Liver (tissue), 3 donors: ENCODE data around the gene MICAL3.

Experiments
- CTCF ChIP-seq: fragments of 150-350 bp; IDR thresholded peaks from 2 replicates; pipeline ENCODE4 v1.5.1; 2017; ENCODE audit warnings: improper control_type of control experiment, low read depth, low read length; ENCODE audit not compliant: missing input control
- FOXA1 ChIP-seq: IDR thresholded peaks from 2 replicates; pipeline ENCODE4 v1.6.1; 2016; ENCODE audit warnings: antibody characterized with exemption
- JUND ChIP-seq, 2 donors: IDR thresholded peaks; 2 replicates each; pipeline ENCODE4 v1.6.1; 2016; ENCODE audit warnings: antibody characterized with exemption in 2 of 2
- MAX ChIP-seq: IDR thresholded peaks from 2 replicates; pipeline ENCODE4 v1.6.1; 2016; ENCODE audit warnings: antibody characterized with exemption
- NR2F2 ChIP-seq: IDR thresholded peaks from 2 replicates; pipeline ENCODE4 v1.6.1; 2016; ENCODE audit warnings: antibody characterized with exemption
- RAD21 ChIP-seq, 2 donors: IDR thresholded peaks; 2 replicates each; pipeline ENCODE4 v1.6.1; 2016; ENCODE audit warnings: antibody characterized with exemption in 2 of 2, mild to moderate bottlenecking in 2 of 2
- SP1 ChIP-seq: IDR thresholded peaks from 2 replicates; pipeline ENCODE4 v1.6.1; 2018; ENCODE audit warnings: antibody characterized with exemption, mild to moderate bottlenecking
- TAF1 ChIP-seq: conservative IDR thresholded peaks from 2 replicates; pipeline ENCODE4 v1.6.1; 2016; ENCODE audit warnings: antibody characterized with exemption, mild to moderate bottlenecking
- YY1 ChIP-seq: IDR thresholded peaks from 2 replicates; pipeline ENCODE4 v1.6.1; 2016; ENCODE audit warnings: antibody characterized with exemption, mild to moderate bottlenecking
- donor health status: healthy.
- donor health status: healthy.

GRCh38 chr22:17972385-17973191 lies 51.8 kb downstream of the MICAL3 start:
- TF ChIP-seq CTCF (no peak), SP1 (peak; percentile 73), NR2F2 (peak; percentile 93), MAX (peak; percentile 79), FOXA1 (no peak), TAF1 (no peak), YY1 (peak; percentile 20), JUND (IDR thresholded peaks at IDR 0.05) (peak in 1 of 2 donors; percentile 61), RAD21 (IDR thresholded peaks at IDR 0.05) (peak; percentile 29 to 43)
